GM18517 (cell line): Measurements from ENCODE around the gene COPRS.
"Not testable (repeated sequence)": the region's sequence is repeated elsewhere in the genome, so short reads cannot be mapped to it uniquely, and the experiment has no call there.

Experiments
- ATAC-seq: cut with Tn5 transposase; IDR thresholded peaks from one replicate; pipeline ENCODE4 v1.9.1; 2021; ENCODE audit warnings: mild to moderate bottlenecking, moderate library complexity; ENCODE audit not compliant: unreplicated experiment

Gene COPRS

GRCh38 chr17:31809876-31810275, 49.2 kb downstream of the COPRS start:
- ATAC-seq, result not testable (repeated sequence)

- ATAC-seq, result no peak
Measured at GRCh38 chr17:31808521-31809050, 50.5 kb downstream of the COPRS start.

- ATAC-seq, result no peak
Measured at GRCh38 chr17:31807846-31808245, 51.2 kb downstream of the COPRS start.

GRCh38 chr17:31806921-31807320, 52.1 kb downstream of the COPRS start:
- ATAC-seq, result no peak

- no peak for ATAC-seq
Measured at GRCh38 chr17:31803494-31804213, 55.4 kb downstream of the COPRS start.

- ATAC-seq, result no peak
Measured at GRCh38 chr17:31802502-31802901, 56.5 kb downstream of the COPRS start.
